DOHH2 (cell line): Measurements from ENCODE around the gene IFNG.
A peak's percentile ranks its signal among the peaks of the same experiment; 100 is the strongest.

Source experiments
- H3F3A ChIP-seq: fragments of 200-600 bp; sonication (generic), shearing (Covaris generic); 2 replicates; pipeline ENCODE4 v1.6.0; 2016; ENCODE audit warnings: antibody characterized with exemption, mild to moderate bottlenecking; ENCODE audit not compliant: control insufficient read depth, insufficient read depth
- H3K27ac ChIP-seq: fragments of 200-600 bp; sonication (generic); 2 replicates; pipeline ENCODE4 v1.5.1; 2014; ENCODE audit warnings: low read depth, mild to moderate bottlenecking, low read length, moderate library complexity
- H3K27me3 ChIP-seq: fragments of 200-600 bp; sonication (generic); 2 replicates; pipeline ENCODE4 v1.6.1; 2014; ENCODE audit warnings: mild to moderate bottlenecking, low read length, mixed read lengths; ENCODE audit not compliant: control insufficient read depth
- H3K36me3 ChIP-seq: fragments of 200-600 bp; sonication (generic); 2 replicates; pipeline ENCODE4 v1.6.1; 2014; ENCODE audit warnings: mild to moderate bottlenecking, low read length, moderate library complexity, mixed read lengths; ENCODE audit not compliant: control insufficient read depth
- H3K4me1 ChIP-seq: fragments of 200-600 bp; sonication (generic); 2 replicates; pipeline ENCODE4 v1.6.1; 2014; ENCODE audit warnings: mild to moderate bottlenecking, low read length, mixed read lengths; ENCODE audit not compliant: control insufficient read depth
- H3K4me2 ChIP-seq: fragments of 200-600 bp; sonication (generic); 2 replicates; pipeline ENCODE4 v1.6.0; 2014; ENCODE audit warnings: mild to moderate bottlenecking, low read length, moderate library complexity
- H3K4me3 ChIP-seq: fragments of 200-600 bp; sonication (generic); 2 replicates; pipeline ENCODE4 v1.5.1; 2014; ENCODE audit warnings: mild to moderate bottlenecking, low read length, mixed read lengths
- H3K79me2 ChIP-seq: fragments of 200-600 bp; sonication (generic); 2 replicates; pipeline ENCODE4 v1.6.1; 2014; ENCODE audit warnings: mild to moderate bottlenecking, low read length, mixed read lengths; ENCODE audit not compliant: control insufficient read depth
- H3K9me2 ChIP-seq: fragments of 200-600 bp; sonication (generic); replicated peaks from 2 replicates; pipeline ENCODE4 v1.6.1; 2014; ENCODE audit warnings: mild to moderate bottlenecking, low read length, mixed read lengths; ENCODE audit not compliant: control insufficient read depth
- H3K9me3 ChIP-seq: fragments of 200-600 bp; sonication (generic); 2 replicates; pipeline ENCODE4 v1.6.1; 2014; ENCODE audit warnings: antibody characterized with exemption, low read length, mixed read lengths; ENCODE audit not compliant: control insufficient read depth, insufficient read depth
- H4K20me1 ChIP-seq: fragments of 200-600 bp; sonication (generic); 2 replicates; pipeline ENCODE4 v1.6.0; 2014; ENCODE audit warnings: low read depth, mild to moderate bottlenecking, antibody characterized with exemption, low read length, moderate library complexity; ENCODE audit not compliant: control insufficient read depth, insufficient read depth
- CTCF ChIP-seq: fragments of 200-600 bp; sonication (generic); IDR thresholded peaks from one replicate; pipeline ENCODE4 v1.5.1; 2014; ENCODE audit warnings: antibody characterized with exemption, mild to moderate bottlenecking, low read depth, low read length; ENCODE audit not compliant: poor library complexity, severe bottlenecking
- EZH2phosphoT487 ChIP-seq: fragments of 200-600 bp; sonication (generic); IDR thresholded peaks from 2 replicates; pipeline ENCODE4 v1.6.1; 2017; ENCODE audit warnings: borderline replicate concordance, mild to moderate bottlenecking, antibody characterized with exemption, low read length, moderate library complexity, mixed read lengths

IFNG gene

GRCh38 chr12:68129979-68130378 is 29.6 kb downstream of the IFNG start:
- Histone ChIP-seq H3K27me3 (no peaks in the 10 kb centered on the region), H4K20me1 (no peaks in the 10 kb centered on the region), H3K27ac (no peak overlapping the region), H3K4me3 (no peak overlapping the region), H3K79me2 (no peaks in the 10 kb centered on the region), H3K36me3 (no peaks in the 10 kb centered on the region), H3K4me1 (peaks cover 3% of the 10 kb centered on the region; the same call in 1 of the 2 replicates), H3K9me3 (peaks cover 15% of the 10 kb centered on the region; the same call in 1 of the 2 replicates), H3K9me2 (no peaks in the 10 kb centered on the region), H3K4me2 (no peak overlapping the region), H3F3A (no peaks in the 10 kb centered on the region)
- no peak for TF ChIP-seq EZH2phosphoT487
- no peak for TF ChIP-seq CTCF

- Histone ChIP-seq H3K4me2 (peak overlapping the region; percentile 48), H3K4me3 (peak overlapping the region; percentile 41), H3K4me1 (peaks cover 28% of the 10 kb centered on the region), H3K27me3 (no peaks in the 10 kb centered on the region), H3K9me2 (no peaks in the 10 kb centered on the region), H3F3A (no peaks in the 10 kb centered on the region), H3K79me2 (no peaks in the 10 kb centered on the region), H3K36me3 (no peaks in the 10 kb centered on the region), H3K9me3 (no peaks in the 10 kb centered on the region), H3K27ac (no peak overlapping the region), H4K20me1 (no peaks in the 10 kb centered on the region)
- no peak for TF ChIP-seq CTCF
- TF ChIP-seq EZH2phosphoT487: no peak
These were observed 37.2 kb downstream of the IFNG start for GRCh38 chr12:68122236-68122920.

GRCh38 chr12:68121143-68121542 is 38.4 kb downstream of the IFNG start:
- Histone ChIP-seq H3K27me3 (no peaks in the 10 kb centered on the region), H3K79me2 (no peaks in the 10 kb centered on the region), H3K4me1 (peaks cover 28% of the 10 kb centered on the region), H3K4me3 (no peak overlapping the region), H3K4me2 (no peak overlapping the region), H3F3A (no peaks in the 10 kb centered on the region), H4K20me1 (no peaks in the 10 kb centered on the region), H3K27ac (no peak overlapping the region), H3K9me3 (no peaks in the 10 kb centered on the region), H3K9me2 (no peaks in the 10 kb centered on the region), H3K36me3 (no peaks in the 10 kb centered on the region)
- no peak for TF ChIP-seq EZH2phosphoT487
- no peak for TF ChIP-seq CTCF
